Endodermal cell (in vitro differentiated cells): Measurements from ENCODE around the gene LMAN1. TPM values are rescaled to one million over a fixed set of nuclear protein-coding genes. Genes with fewer than 3 reads are reported as not detected.

Source experiments
- DNase-seq: peaks from one replicate; pipeline ENCODE4 v3.0.0-alpha.2; 2017
- H3K27ac ChIP-seq: 2 replicates; pipeline ENCODE4 v1.5.1; 2013; ENCODE audit warnings: mild to moderate bottlenecking, low read depth, low read length, moderate library complexity
- H3K27me3 ChIP-seq: 2 replicates; pipeline ENCODE4 v1.6.1; 2013; ENCODE audit warnings: mild to moderate bottlenecking, low read length, moderate library complexity; ENCODE audit not compliant: insufficient read depth, control insufficient read depth, poor library complexity, severe bottlenecking
- H3K36me3 ChIP-seq: 2 replicates; pipeline ENCODE4 v1.7.0; 2013; ENCODE audit warnings: mild to moderate bottlenecking, low read length, moderate library complexity; ENCODE audit not compliant: control insufficient read depth, insufficient read depth
- H3K4me1 ChIP-seq: one replicate; pipeline ENCODE4 v1.7.0; 2013; ENCODE audit warnings: low read length; ENCODE audit not compliant: control insufficient read depth, insufficient read depth
- H3K4me3 ChIP-seq: 2 replicates; pipeline ENCODE4 v1.5.1; 2013; ENCODE audit warnings: mild to moderate bottlenecking, low read length, moderate library complexity
- H3K9ac ChIP-seq: 2 replicates; pipeline ENCODE4 v1.6.1; 2013; ENCODE audit warnings: mild to moderate bottlenecking, low read length, moderate library complexity; ENCODE audit not compliant: poor library complexity, severe bottlenecking; ENCODE audit errors: extremely low read depth
- H3K9me3 ChIP-seq: 2 replicates; pipeline ENCODE4 v1.6.1; 2013; ENCODE audit warnings: mild to moderate bottlenecking, low read length, moderate library complexity; ENCODE audit not compliant: control insufficient read depth
- H3K27ac Mint-ChIP-seq: 2 replicates; pipeline ENCODE4 v1.8.0; 2020; ENCODE audit warnings: mixed read lengths
- H3K27me3 Mint-ChIP-seq: 2 replicates; pipeline ENCODE4 v1.8.0; 2021; ENCODE audit warnings: mild to moderate bottlenecking, mixed read lengths; ENCODE audit not compliant: insufficient read depth
- H3K36me3 Mint-ChIP-seq: 2 replicates; pipeline ENCODE4 v1.8.0; 2020; ENCODE audit warnings: low read depth, mixed read lengths
- H3K4me1 Mint-ChIP-seq: 2 replicates; pipeline ENCODE4 v1.8.0; 2020; ENCODE audit warnings: mixed read lengths
- H3K4me3 Mint-ChIP-seq: 2 replicates; pipeline ENCODE4 v1.8.0; 2020; ENCODE audit warnings: mild to moderate bottlenecking, moderate library complexity, mixed read lengths
- H3K9me3 Mint-ChIP-seq: 2 replicates; pipeline ENCODE4 v1.8.0; 2020; ENCODE audit warnings: mild to moderate bottlenecking, mixed read lengths
- CTCF ChIP-seq: fragments of 200-600 bp; sonication (generic); conservative IDR thresholded peaks from 2 replicates; pipeline ENCODE4 v1.5.0; 2021; ENCODE audit warnings: antibody characterized with exemption, mild to moderate bottlenecking
- WGBS, 2 experiments: methylation state at CpG; one replicate each; pipeline versions ENCODE4 v1.1.5 to v1.1.7; 2013; ENCODE audit warnings: missing lambda C conversion rate in 2 of 2, mixed read lengths in 1 of 2; ENCODE audit not compliant: insufficient coverage in 1 of 2, insufficient read length in 1 of 2; 5-methylcytosine and 5-hydroxymethylcytosine counted together
- total RNA-seq, 2 donors: library from RNA; stranded (reverse); fragmentation: NEBNext Ultra II Directional in 1 of 2; extraction: Animal tissue kit (Norgen Biotek cat#: 25700) in 1 of 2; gene quantifications; 2 replicates in 1 of 2; 3 replicates in 1 of 2; pipeline ENCODE4 v1.2.1, GENCODE V29; 2021

Gene LMAN1
- total RNA-seq, 2 donors from 2014 or later, result 82.9 to 125 TPM

- no peaks in the 10 kb centered on the region for H3K36me3 Mint-ChIP-seq
- H3K27me3 Mint-ChIP-seq, result peaks cover 39% of the 10 kb centered on the region
- H3K4me1 Mint-ChIP-seq, result peaks cover 2% of the 10 kb centered on the region
- Histone ChIP-seq H3K27me3 (peaks cover 30% of the 10 kb centered on the region), H3K36me3 (no peaks in the 10 kb centered on the region), H3K4me3 (no peak overlapping the region), H3K4me1 (no peaks in the 10 kb centered on the region), H3K9me3 (no peaks in the 10 kb centered on the region), H3K9ac (no peak overlapping the region), H3K27ac (no peak overlapping the region)
- no peak for TF ChIP-seq CTCF
- H3K9me3 Mint-ChIP-seq, result no peaks in the 10 kb centered on the region
- DNase-seq, result no peak
- 98 to 100% methylated on average over 1 to 2 of the region's 2 CpGs for WGBS, 2 experiments
- H3K27ac Mint-ChIP-seq, result no peak overlapping the region
- no peak overlapping the region for H3K4me3 Mint-ChIP-seq
Observed at GRCh38 chr18:59303006-59303405, 56.1 kb downstream of the LMAN1 start.

- no peak overlapping the region for H3K9ac ChIP-seq
- no peak overlapping the region for H3K27ac ChIP-seq
- DNase-seq, result no peak
- no peaks in the 10 kb centered on the region for H3K36me3 ChIP-seq
- no peak overlapping the region for H3K4me3 ChIP-seq
- Mint-ChIP-seq H3K27ac (no peak overlapping the region), H3K4me1 (peaks cover 2% of the 10 kb centered on the region), H3K4me3 (no peak overlapping the region), H3K36me3 (no peaks in the 10 kb centered on the region), H3K9me3 (no peaks in the 10 kb centered on the region), H3K27me3 (peaks cover 35% of the 10 kb centered on the region)
- no peaks in the 10 kb centered on the region for H3K9me3 ChIP-seq
- H3K4me1 ChIP-seq, result no peaks in the 10 kb centered on the region
- WGBS, 2 experiments, result 90 to 100% methylated on average over 2 to 4 of the region's 4 CpGs
- peaks cover 19% of the 10 kb centered on the region for H3K27me3 ChIP-seq
- no peak for TF ChIP-seq CTCF
Observed at GRCh38 chr18:59301929-59302328, 57.1 kb downstream of the LMAN1 start.

- Mint-ChIP-seq H3K36me3 (no peaks in the 10 kb centered on the region), H3K4me1 (peaks cover 2% of the 10 kb centered on the region), H3K4me3 (no peak overlapping the region), H3K9me3 (no peaks in the 10 kb centered on the region), H3K27me3 (peaks cover 40% of the 10 kb centered on the region), H3K27ac (no peak overlapping the region)
- H3K27me3 ChIP-seq, result peaks cover 16% of the 10 kb centered on the region
- no peak for TF ChIP-seq CTCF
- H3K9ac ChIP-seq, result no peak overlapping the region
- DNase-seq, result no peak
- H3K4me3 ChIP-seq, result no peak overlapping the region
- H3K9me3 ChIP-seq, result no peaks in the 10 kb centered on the region
- no peaks in the 10 kb centered on the region for H3K36me3 ChIP-seq
- 92% methylated on average over 3 of the region's 3 CpGs; no CpG with 5 or more reads in 1 of the 2 experiments for WGBS, 2 experiments
- H3K27ac ChIP-seq, result no peak overlapping the region
- no peaks in the 10 kb centered on the region for H3K4me1 ChIP-seq
Observed at GRCh38 chr18:59300676-59301285, 58.3 kb downstream of the LMAN1 start.
